Kidney epithelial cell (primary cell): Measurements from ENCODE around the gene PLD2. TPM values are rescaled to one million over a fixed set of nuclear protein-coding genes. Genes with fewer than 3 reads are reported as not detected.

Experiments
- DNase-seq: peaks from one replicate; pipeline ENCODE4 v3.0.0-alpha.2; 2010; ENCODE audit warnings: low read depth
- H3K27me3 ChIP-seq: 2 replicates; pipeline ENCODE4 v1.6.0; 2011; ENCODE audit warnings: low read length; ENCODE audit not compliant: control insufficient read depth, insufficient read depth
- H3K36me3 ChIP-seq: 2 replicates; pipeline ENCODE4 v1.5.1; 2011; ENCODE audit warnings: low read length; ENCODE audit not compliant: control insufficient read depth, insufficient read depth
- H3K4me3 ChIP-seq: 2 replicates; pipeline ENCODE4 v1.5.1; 2011; ENCODE audit warnings: low read depth, mild to moderate bottlenecking, control low read depth, low read length
- total RNA-seq: library from RNA; depleted of rRNA; stranded (reverse); fragments of >200 nt; gene quantifications from 2 replicates; pipeline ENCODE4 v1.2.3, GENCODE V29; 2015
- TF ChIP-seq, protein P1 (sequence below): IDR thresholded peaks from 2 replicates; pipeline ENCODE4 v1.5.1; 2011; ENCODE audit warnings: mild to moderate bottlenecking, moderate library complexity, low read length, control low read depth, inconsistent platforms; ENCODE audit not compliant: insufficient read depth, poor library complexity, severe bottlenecking

The PLD2 gene
- total RNA-seq, 1 donor from 2014 or later: 17.4 TPM

GRCh38 chr17:4788159-4788806 lies 18.7 kb upstream of the PLD2 start:
- no peak for DNase-seq
- Histone ChIP-seq H3K36me3 (no peaks in the 10 kb centered on the region), H3K27me3 (peaks cover 45% of the 10 kb centered on the region), H3K4me3 (no peak overlapping the region)
- TF ChIP-seq, protein P1, sequence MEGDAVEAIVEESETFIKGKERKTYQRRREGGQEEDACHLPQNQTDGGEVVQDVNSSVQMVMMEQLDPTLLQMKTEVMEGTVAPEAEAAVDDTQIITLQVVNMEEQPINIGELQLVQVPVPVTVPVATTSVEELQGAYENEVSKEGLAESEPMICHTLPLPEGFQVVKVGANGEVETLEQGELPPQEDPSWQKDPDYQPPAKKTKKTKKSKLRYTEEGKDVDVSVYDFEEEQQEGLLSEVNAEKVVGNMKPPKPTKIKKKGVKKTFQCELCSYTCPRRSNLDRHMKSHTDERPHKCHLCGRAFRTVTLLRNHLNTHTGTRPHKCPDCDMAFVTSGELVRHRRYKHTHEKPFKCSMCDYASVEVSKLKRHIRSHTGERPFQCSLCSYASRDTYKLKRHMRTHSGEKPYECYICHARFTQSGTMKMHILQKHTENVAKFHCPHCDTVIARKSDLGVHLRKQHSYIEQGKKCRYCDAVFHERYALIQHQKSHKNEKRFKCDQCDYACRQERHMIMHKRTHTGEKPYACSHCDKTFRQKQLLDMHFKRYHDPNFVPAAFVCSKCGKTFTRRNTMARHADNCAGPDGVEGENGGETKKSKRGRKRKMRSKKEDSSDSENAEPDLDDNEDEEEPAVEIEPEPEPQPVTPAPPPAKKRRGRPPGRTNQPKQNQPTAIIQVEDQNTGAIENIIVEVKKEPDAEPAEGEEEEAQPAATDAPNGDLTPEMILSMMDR: no peak

GRCh38 chr17:4788807-4789700 lies 17.9 kb upstream of the PLD2 start, which contains the start of gene GLTPD2:
TSS of gene GLTPD2 (plus strand) at chr17:4788964. CDS start at chr17:4789012, 48 bp downstream.
- DNase-seq: no peak
- TF ChIP-seq, protein P1: no peak
- no peaks in the 10 kb centered on the region for H3K36me3 ChIP-seq
- H3K27me3 ChIP-seq: peaks cover 39% of the 10 kb centered on the region
- peak within 1 kb of the TSS; percentile 62 for H3K4me3 ChIP-seq

DNA sequence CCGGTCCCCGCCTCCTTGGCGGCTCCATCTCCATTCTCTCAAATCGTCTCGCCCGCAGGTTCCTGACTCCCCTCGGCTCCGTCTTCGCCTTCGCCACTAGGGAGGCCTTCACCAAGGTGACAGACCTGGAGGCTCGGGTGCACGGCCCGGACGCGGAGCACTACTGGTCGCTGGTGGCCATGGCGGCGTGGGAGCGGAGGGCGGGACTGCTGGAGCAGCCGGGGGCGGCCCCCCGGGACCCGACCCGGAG lies 17.3 kb upstream of the PLD2 start:
- no peaks in the 10 kb centered on the region for H3K36me3 ChIP-seq
- H3K27me3 ChIP-seq: peaks cover 34% of the 10 kb centered on the region
- no peak for DNase-seq
- H3K4me3 ChIP-seq: peak overlapping the region; percentile 62
- TF ChIP-seq, protein P1: no peak

GRCh38 chr17:4789951-4790704 lies 16.8 kb upstream of the PLD2 start:
- Histone ChIP-seq H3K27me3 (peaks cover 31% of the 10 kb centered on the region), H3K4me3 (peak overlapping the region; percentile 62), H3K36me3 (no peaks in the 10 kb centered on the region)
- no peak for DNase-seq
- TF ChIP-seq, protein P1: peak; percentile 44

- TF ChIP-seq, protein P1: no peak
- Histone ChIP-seq H3K36me3 (no peaks in the 10 kb centered on the region), H3K27me3 (peaks cover 25% of the 10 kb centered on the region), H3K4me3 (peak overlapping the region; percentile 62)
- no peak for DNase-seq
Observed at GRCh38 chr17:4790705-4791088, 16.3 kb upstream of the PLD2 start.
